OCI-LY3 (cell line): ENCODE data around the gene ELAVL1.

ENCODE experiments used
- CTCF ChIP-seq: fragments of 200-600, 300-600 bp; sonication (generic); IDR thresholded peaks from 2 replicates; pipeline ENCODE4 v1.5.1; 2014; ENCODE audit warnings: antibody characterized with exemption, low read length, low read depth
- EZH2phosphoT487 ChIP-seq: fragments of 200-600 bp; shearing (Covaris generic); IDR thresholded peaks from 2 replicates; pipeline ENCODE4 v1.6.1; 2018; ENCODE audit warnings: antibody characterized with exemption, mixed run types, low read depth

- no peak for TF ChIP-seq CTCF
- TF ChIP-seq EZH2phosphoT487 = no peak
These were observed 62.4 kb downstream of the ELAVL1 start for GRCh38 chr19:7942981-7943443.
